Suppressor macrophage treated with lipopolysaccharide for 4 hours (primary cell): Measurements from ENCODE around the gene PABPN1.

Experiments used
- DNase-seq: peaks from one replicate; pipeline ENCODE4 v3.0.0-alpha.2; 2020

PABPN1 gene

GRCh38 chr14:23359167-23359626 is 37.9 kb downstream of the PABPN1 start:
- no peak for DNase-seq

DNA sequence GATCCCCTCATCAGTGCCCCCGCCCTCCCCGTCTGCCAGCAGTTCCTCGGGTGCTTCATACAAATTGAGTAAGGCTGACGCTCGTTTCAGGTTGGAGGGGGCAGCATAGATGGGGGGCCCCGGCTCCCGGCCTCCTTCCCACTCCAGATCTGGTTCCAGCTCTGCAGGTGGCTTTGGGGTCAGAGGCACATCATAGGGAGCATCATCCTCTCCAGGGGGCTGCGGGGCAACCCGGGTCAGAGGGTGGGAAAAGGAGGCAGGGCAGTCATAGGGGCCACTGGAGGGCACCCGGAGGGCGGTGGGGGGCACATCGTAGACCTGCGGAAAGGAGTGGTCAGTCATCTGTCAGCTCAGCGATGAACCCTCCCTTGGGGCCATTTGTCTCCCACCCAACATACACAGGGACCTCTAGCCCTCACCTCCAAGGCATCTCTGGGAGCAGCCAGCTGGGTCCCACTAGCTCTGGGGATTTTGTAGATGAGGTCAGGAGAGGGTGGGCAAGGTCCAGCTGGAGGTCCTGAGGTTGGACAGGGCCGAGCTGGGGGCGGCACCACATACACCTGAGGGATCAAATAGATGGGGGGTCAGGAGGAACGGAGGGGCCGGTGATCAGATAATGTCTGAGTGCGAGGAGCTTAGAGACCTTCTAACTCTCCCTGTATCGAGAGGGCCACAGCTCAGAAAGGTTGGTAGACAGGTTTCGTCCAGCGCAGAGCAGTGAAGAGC is 38.6 kb downstream of the PABPN1 start:
- no peak for DNase-seq

DNA sequence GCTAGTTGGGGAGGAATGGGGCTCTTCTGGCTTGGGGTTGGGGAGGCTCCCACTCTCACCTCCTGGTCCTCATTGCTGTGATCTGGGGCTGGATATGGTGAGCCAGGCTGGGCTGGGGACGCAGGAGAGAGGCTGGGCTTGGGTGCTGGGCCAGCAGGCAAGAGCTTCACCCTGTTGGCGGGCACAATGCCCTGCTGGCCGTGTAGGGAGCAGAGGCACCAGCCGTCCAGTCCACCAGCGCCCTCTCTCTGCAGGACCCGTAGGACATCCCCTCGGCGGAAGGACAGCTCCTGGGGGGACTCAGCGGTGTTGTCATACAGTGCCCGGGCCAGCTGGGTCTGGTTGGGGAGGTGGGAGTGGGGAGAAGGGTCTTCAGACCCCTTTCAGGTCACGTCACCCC is 39.2 kb downstream of the PABPN1 start:
- DNase-seq: no peak

DNA sequence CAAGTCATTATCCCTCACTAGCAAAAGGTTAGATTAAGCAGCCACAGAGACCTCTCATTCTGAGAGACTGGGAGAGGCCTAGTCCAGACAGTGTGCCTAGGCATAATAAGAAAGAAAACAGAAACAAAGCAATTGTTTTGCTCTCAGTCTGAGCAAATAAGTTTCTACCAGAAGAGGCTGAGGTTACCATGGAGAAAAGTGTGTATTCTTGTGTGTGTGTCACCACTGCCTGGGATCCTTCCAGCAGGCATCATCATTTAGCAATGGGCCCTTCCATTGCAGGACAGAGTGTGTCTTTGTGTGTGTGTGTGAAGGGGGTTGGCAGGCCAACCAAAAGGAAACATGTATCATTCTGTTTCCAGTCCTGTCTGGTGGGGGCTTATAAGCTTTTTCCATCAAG is 40.1 kb downstream of the PABPN1 start:
- no peak for DNase-seq

GRCh38 chr14:23361763-23362162 is 40.5 kb downstream of the PABPN1 start:
- no peak for DNase-seq

GRCh38 chr14:23362200-23362599 is 40.9 kb downstream of the PABPN1 start:
- no peak for DNase-seq

- no peak for DNase-seq
Measured at GRCh38 chr14:23364164-23365035, 43.1 kb downstream of the PABPN1 start.

DNA sequence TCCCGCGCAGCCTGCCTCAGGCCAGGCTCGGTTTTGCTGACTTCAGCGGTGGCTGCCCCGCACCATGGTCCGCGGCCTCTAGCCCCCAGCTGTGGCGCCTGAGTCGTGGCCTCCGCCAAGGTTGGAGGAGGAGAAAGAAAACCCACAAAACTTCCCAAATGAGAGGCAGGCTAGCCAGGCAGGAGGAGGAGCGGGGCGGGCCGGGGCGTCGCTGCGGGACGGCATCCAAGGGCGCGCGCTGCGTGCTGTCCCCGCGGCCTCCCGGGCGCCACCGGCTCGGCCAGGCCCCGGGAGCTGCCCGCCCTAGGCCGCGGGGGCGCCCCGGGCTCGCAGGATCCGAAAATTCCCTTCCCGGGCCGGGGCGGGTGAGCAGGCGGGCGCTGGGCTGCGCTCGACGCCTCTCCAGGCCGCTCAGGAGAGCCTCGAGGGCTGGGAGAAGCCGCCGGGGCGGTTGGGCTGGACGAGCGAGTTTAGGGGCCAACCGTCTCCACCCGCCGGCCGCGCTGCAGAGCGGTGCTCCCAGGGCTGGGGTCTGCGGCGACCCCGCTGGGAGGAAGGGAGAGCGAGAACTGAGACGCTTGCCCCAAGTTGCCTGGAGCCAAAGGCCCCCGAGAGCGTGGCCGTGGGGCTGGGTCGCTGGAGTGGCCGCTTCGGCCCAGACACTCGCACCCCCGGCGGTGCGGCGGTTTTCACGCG is 43.9 kb downstream of the PABPN1 start, which contains the start of gene EFS:
Gene EFS, minus strand, starts transcription at position 137 of the 696 bp plus-strand sequence. CDS start 147 bp downstream, outside the sequence.
- DNase-seq: no peak

DNA sequence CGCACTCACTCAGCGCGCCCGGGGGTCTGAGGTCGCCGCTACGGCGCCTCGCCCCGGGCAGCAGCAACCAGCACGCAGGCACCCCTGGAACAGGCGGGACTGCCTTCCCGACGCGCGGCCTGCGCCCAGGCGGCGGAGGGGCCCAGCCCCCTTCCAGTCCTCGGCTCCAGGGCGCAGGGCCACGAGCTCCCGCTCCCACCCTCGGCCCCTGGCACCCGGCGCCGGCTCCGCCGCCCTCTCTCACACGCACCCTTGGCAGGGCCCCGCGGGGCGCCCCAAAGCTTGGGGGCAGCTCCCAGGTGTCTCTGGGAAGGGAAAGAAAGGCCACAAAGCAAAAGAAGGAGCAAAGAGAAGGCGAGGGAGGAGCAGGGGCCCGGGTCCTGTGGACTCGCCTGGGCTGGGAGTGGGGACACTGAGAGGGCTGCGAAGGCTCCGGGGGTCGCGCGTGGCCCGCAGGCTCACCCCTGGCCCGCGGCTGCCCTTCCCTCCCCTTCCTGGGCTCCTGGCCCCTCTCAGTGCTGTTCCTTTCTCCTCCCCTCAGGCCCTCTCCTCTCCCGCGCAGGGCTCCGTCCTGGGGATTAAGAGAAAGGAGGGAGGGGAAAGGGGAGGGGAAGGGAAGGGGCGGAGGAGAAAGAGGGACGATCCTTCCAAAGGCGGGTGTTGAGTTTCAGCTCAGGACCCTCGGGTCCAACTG is 44.6 kb downstream of the PABPN1 start:
- no peak for DNase-seq

GRCh38 chr14:23366426-23366921 is 45.2 kb downstream of the PABPN1 start:
- no peak for DNase-seq

GRCh38 chr14:23370221-23370620 is 49.0 kb downstream of the PABPN1 start:
- DNase-seq: no peak

GRCh38 chr14:23371865-23372264 is 50.6 kb downstream of the PABPN1 start:
- no peak for DNase-seq

- no peak for DNase-seq
Measured at GRCh38 chr14:23372509-23372908, 51.3 kb downstream of the PABPN1 start, which contains the start of gene IL25. Gene IL25 (plus strand): TSS chr14:23372809.

GRCh38 chr14:23373041-23373440 is 51.8 kb downstream of the PABPN1 start:
- DNase-seq: no peak
